Panc1 (cell line): Measurements from ENCODE around the gene AGA. TPM values are rescaled to one million over a fixed set of nuclear protein-coding genes. Genes with fewer than 3 reads are reported as not detected.

ENCODE experiments used
- ATAC-seq: fragments of 200-7000 bp; cut with Tn5 transposase; 2 replicates; pipeline ENCODE4 v1.9.1; 2020; ENCODE audit warnings: mild to moderate bottlenecking, moderate library complexity
- BruUV-seq: library from RNA; stranded (reverse); fragments of 400-500 nt; replicated peaks from 2 replicates; lab custom pipeline; 2021; lab: Mats Ljungman, UMichigan
- CTCF ChIA-PET: fragments of 300-600 bp; sonication (Branson Sonifier 250); formaldehyde crosslinking; loops from one replicate; lab custom pipeline; 2022; ENCODE audit warnings: antibody characterized with exemption; lab: Charles Lee
- POLR2A ChIA-PET: fragments of 300-600 bp; sonication (Branson Sonifier 250); formaldehyde crosslinking; loops from one replicate; lab custom pipeline; 2022; ENCODE audit warnings: antibody characterized with exemption; lab: Charles Lee
- DNase-seq: peaks from one replicate; pipeline ENCODE4 v3.0.0-alpha.2; 2010; ENCODE audit warnings: low read depth, low spot score
- H3K27ac ChIP-seq: 2 replicates; pipeline ENCODE4 v1.5.1; 2011; ENCODE audit warnings: mild to moderate bottlenecking, low read length, inconsistent platforms
- H3K27me3 ChIP-seq: fragments of 200-500 bp; sonication (Bioruptor generic); 2 replicates; pipeline ENCODE4 v1.6.0; 2014; ENCODE audit warnings: low read length, inconsistent platforms; ENCODE audit not compliant: control insufficient read depth, insufficient read depth
- H3K36me3 ChIP-seq: fragments of 200-500 bp; sonication (Bioruptor generic); 2 replicates; pipeline ENCODE4 v1.5.1; 2014; ENCODE audit warnings: inconsistent platforms, mild to moderate bottlenecking, low read length, moderate library complexity; ENCODE audit not compliant: control insufficient read depth, insufficient read depth
- H3K4me1 ChIP-seq: 2 replicates; pipeline ENCODE4 v1.5.1; 2011; ENCODE audit warnings: inconsistent platforms, mild to moderate bottlenecking, low read length, moderate library complexity; ENCODE audit not compliant: control insufficient read depth, insufficient read depth
- H3K4me3 ChIP-seq, 2 experiments: 2 replicates each; pipeline ENCODE4 v1.5.1; 2011 to 2012; ENCODE audit warnings: low read depth in 2 of 2, low read length in 2 of 2, mild to moderate bottlenecking in 2 of 2, inconsistent platforms in 1 of 2, moderate library complexity in 1 of 2
- H3K9me3 ChIP-seq: fragments of 200-500 bp; sonication (Bioruptor generic); 2 replicates; pipeline ENCODE4 v1.5.1; 2014; ENCODE audit warnings: low read depth, mild to moderate bottlenecking, inconsistent platforms, low read length, moderate library complexity; ENCODE audit not compliant: control insufficient read depth, insufficient read depth
- CTCF ChIP-seq: fragments of 450-650 bp; IDR thresholded peaks from 2 replicates; pipeline ENCODE4 v1.5.1; 2017; ENCODE audit warnings: mild to moderate bottlenecking
- POLR2AphosphoS5 ChIP-seq: IDR thresholded peaks from 2 replicates; pipeline ENCODE4 v1.6.1; 2012; ENCODE audit warnings: mild to moderate bottlenecking, low read depth, low read length, moderate library complexity
- REST ChIP-seq, 2 experiments: IDR thresholded peaks; 2 replicates each; pipeline ENCODE4 v1.6.1; 2011 to 2012; ENCODE audit warnings: low read depth in 2 of 2, control low read depth in 1 of 2, low read length in 1 of 2, mild to moderate bottlenecking in 1 of 2, moderate library complexity in 1 of 2; ENCODE audit not compliant: insufficient read depth in 1 of 2
- SIN3A ChIP-seq: IDR thresholded peaks from 2 replicates; pipeline ENCODE4 v1.6.1; 2012; ENCODE audit warnings: low read depth, mild to moderate bottlenecking, low read length, moderate library complexity, borderline replicate concordance; ENCODE audit not compliant: insufficient read depth
- TCF7L2 ChIP-seq: IDR thresholded peaks from 2 replicates; pipeline ENCODE4 v1.6.1; 2011; ENCODE audit warnings: mild to moderate bottlenecking, low read depth, low read length, inconsistent platforms
- in situ Hi-C: cut with HindIII; loops from 2 replicates; pipeline ENCODE4 v1.10.0; 2016; ENCODE audit warnings: low sequenced_read_pairs, low pct_unique_long_range_greater_than_20kb
- intact Hi-C: fragments of 100-400 bp; cut with micrococcal nuclease; formaldehyde crosslinking; loops from one replicate; pipeline ENCODE4 v1.10.0; 2022; ENCODE audit not compliant: unreplicated experiment
- total RNA-seq: library from RNA; stranded (reverse); gene quantifications from one replicate; pipeline ENCODE4 v1.2.1, GENCODE V29; 2021; ENCODE audit not compliant: unreplicated experiment

Gene AGA
- total RNA-seq, 1 experiment from 2014 or later: 15.4 TPM

- Histone ChIP-seq H3K9me3 (no peaks in the 10 kb centered on the region), H3K36me3 (no peaks in the 10 kb centered on the region), H3K4me1 (no peaks in the 10 kb centered on the region), H3K27me3 (no peaks in the 10 kb centered on the region), H3K4me3 (no peak overlapping the region), H3K27ac (no peak overlapping the region)
- no peak for TF ChIP-seq SIN3A
- no peak for TF ChIP-seq CTCF
- no peak for DNase-seq
- POLR2A ChIA-PET: no interaction called here
- BruUV-seq: no TSS peak
- in situ Hi-C loops (no loop called here), intact Hi-C loops (no loop called here)
- CTCF ChIA-PET: no interaction called here
- ATAC-seq: no peak
These were observed 36.3 kb upstream of the AGA start for GRCh38 chr4:177478496-177478895.

GRCh38 chr4:177473991-177474390, 31.8 kb upstream of the AGA start:
- H3K9me3 ChIP-seq: no peaks in the 10 kb centered on the region
- H3K27ac ChIP-seq: no peak overlapping the region
- POLR2A ChIA-PET: no interaction called here
- no TSS peak for BruUV-seq
- H3K36me3 ChIP-seq: no peaks in the 10 kb centered on the region
- CTCF ChIA-PET: no interaction called here
- intact Hi-C loops: no loop called here
- no peak overlapping the region for H3K4me3 ChIP-seq
- no peaks in the 10 kb centered on the region for H3K27me3 ChIP-seq
- H3K4me1 ChIP-seq: no peaks in the 10 kb centered on the region
- ATAC-seq: no peak
- TF ChIP-seq CTCF: no peak
- TF ChIP-seq POLR2AphosphoS5: no peak
- no peak for TF ChIP-seq TCF7L2
- TF ChIP-seq SIN3A: no peak
- TF ChIP-seq REST (IDR thresholded peaks at IDR 0.05; ENCODE audit: insufficient read depth in 1 of 2, low read depth in 2 of 2, low read length in 1 of 2): no peak
- DNase-seq: no peak
- in situ Hi-C loops: no loop called here
